GM12872 (cell line): ENCODE measurements around the gene UNC13C.

ENCODE experiments used
- TF ChIP-seq, protein P1 (sequence below): IDR thresholded peaks from 3 replicates; pipeline ENCODE4 v1.5.1; 2011; ENCODE audit warnings: low read depth, mild to moderate bottlenecking, low read length, moderate library complexity; ENCODE audit not compliant: insufficient read depth

The UNC13C gene

DNA sequence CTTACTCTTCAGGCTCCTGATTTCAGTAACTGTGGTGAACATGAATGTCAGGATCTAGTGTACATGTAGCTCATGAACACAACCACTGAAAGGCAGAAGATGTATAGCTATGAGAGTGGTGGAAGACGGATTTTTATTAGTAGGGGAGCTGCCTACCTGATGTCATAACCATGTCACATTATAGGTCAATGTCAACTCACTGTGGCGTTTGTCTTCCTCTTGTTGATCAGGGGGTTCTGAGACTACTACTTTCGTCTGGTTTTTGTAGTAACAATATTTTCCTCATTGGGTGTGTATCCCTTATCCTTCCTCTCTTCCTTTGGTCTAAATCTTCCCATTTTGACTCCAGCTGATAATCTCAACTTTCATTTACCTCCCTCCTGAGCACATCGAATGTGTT lies 7.3 kb downstream of the UNC13C start:
- TF ChIP-seq, protein P1, sequence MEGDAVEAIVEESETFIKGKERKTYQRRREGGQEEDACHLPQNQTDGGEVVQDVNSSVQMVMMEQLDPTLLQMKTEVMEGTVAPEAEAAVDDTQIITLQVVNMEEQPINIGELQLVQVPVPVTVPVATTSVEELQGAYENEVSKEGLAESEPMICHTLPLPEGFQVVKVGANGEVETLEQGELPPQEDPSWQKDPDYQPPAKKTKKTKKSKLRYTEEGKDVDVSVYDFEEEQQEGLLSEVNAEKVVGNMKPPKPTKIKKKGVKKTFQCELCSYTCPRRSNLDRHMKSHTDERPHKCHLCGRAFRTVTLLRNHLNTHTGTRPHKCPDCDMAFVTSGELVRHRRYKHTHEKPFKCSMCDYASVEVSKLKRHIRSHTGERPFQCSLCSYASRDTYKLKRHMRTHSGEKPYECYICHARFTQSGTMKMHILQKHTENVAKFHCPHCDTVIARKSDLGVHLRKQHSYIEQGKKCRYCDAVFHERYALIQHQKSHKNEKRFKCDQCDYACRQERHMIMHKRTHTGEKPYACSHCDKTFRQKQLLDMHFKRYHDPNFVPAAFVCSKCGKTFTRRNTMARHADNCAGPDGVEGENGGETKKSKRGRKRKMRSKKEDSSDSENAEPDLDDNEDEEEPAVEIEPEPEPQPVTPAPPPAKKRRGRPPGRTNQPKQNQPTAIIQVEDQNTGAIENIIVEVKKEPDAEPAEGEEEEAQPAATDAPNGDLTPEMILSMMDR: no peak

GRCh38 chr15:53987480-53987879 lies 9.2 kb downstream of the UNC13C start:
- TF ChIP-seq, protein P1: no peak

DNA sequence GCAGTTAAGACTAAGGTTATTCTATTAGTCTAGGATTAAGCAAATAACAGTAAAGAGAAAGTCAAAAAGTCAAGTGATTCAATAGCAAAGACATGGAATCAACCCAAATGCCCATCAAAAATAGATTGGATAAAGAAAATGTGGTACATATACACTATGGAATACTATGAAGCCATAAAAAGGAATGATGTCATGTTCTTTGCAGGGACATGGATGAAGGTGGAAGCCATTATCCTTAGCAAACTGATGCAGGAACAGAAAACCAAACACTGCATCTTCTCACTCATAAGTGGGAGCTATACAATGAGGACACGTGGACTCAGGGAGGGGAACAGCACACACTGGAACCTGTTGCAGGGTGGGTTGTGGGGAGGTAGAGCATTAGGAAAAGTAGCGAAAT lies 29.0 kb downstream of the UNC13C start:
- TF ChIP-seq, protein P1: no peak

GRCh38 chr15:54011656-54012055 lies 33.4 kb downstream of the UNC13C start:
- TF ChIP-seq, protein P1: no peak

GRCh38 chr15:54014067-54014655 lies 35.9 kb downstream of the UNC13C start:
- TF ChIP-seq, protein P1: no peak

- TF ChIP-seq, protein P1: no peak
These were observed 39.0 kb downstream of the UNC13C start for GRCh38 chr15:54017251-54017650.

- TF ChIP-seq, protein P1: no peak
These were observed 39.7 kb downstream of the UNC13C start for GRCh38 chr15:54017959-54018358.
